Left renal cortex interstitium (tissue), 4 donors: ENCODE measurements around the gene PNKP. TPM values are rescaled to one million over a fixed set of nuclear protein-coding genes. Genes with fewer than 3 reads are reported as not detected.

Source experiments
- DNase-seq, 4 donors: peaks; one replicate each; pipeline ENCODE4 v3.0.0-alpha.2; 2013; ENCODE audit warnings: low read depth in 4 of 4, low spot score in 2 of 4, missing footprints in 1 of 4
- polyA plus RNA-seq, 4 donors: library from polyadenylated mRNA; unstranded; fragments of 120-200 nt; gene quantifications; one replicate each; pipeline ENCODE4 v1.2.1, GENCODE V29; 2013; ENCODE audit not compliant: insufficient read length in 4 of 4

Gene PNKP
- polyA plus RNA-seq, 4 donors = 33.1 to 104 (median 72.8) TPM

- DNase-seq = no peak
Measured at GRCh38 chr19:49890349-49891311, 23.3 kb upstream of the PNKP start.

- peak in 1 of 4 donors; percentile 67 for DNase-seq
Measured at GRCh38 chr19:49889687-49890348, 22.4 kb upstream of the PNKP start.

- no peak for DNase-seq
Measured at GRCh38 chr19:49889038-49889686, 21.8 kb upstream of the PNKP start.

GRCh38 chr19:49888510-49888824 lies 21.1 kb upstream of the PNKP start:
- DNase-seq = no peak

GRCh38 chr19:49887665-49888509 lies 20.5 kb upstream of the PNKP start:
- no peak for DNase-seq

- no peak for DNase-seq
Measured at GRCh38 chr19:49887037-49887664, 19.8 kb upstream of the PNKP start.

- no peak for DNase-seq
Measured at GRCh38 chr19:49884760-49885159, 17.4 kb upstream of the PNKP start.

GRCh38 chr19:49884109-49884508 lies 16.7 kb upstream of the PNKP start:
- no peak for DNase-seq

- no peak for DNase-seq
Measured at GRCh38 chr19:49883094-49883493, 15.7 kb upstream of the PNKP start.

- DNase-seq = no peak
Measured at GRCh38 chr19:49882643-49883042, 15.3 kb upstream of the PNKP start.

GRCh38 chr19:49881672-49882394 lies 14.5 kb upstream of the PNKP start:
- no peak for DNase-seq

- no peak for DNase-seq
Measured at GRCh38 chr19:49881186-49881585, 13.8 kb upstream of the PNKP start.

GRCh38 chr19:49880162-49880869 lies 12.9 kb upstream of the PNKP start:
- DNase-seq = no peak

- DNase-seq = no peak
Measured at GRCh38 chr19:49879243-49879963, 12.0 kb upstream of the PNKP start.

GRCh38 chr19:49878744-49879070 lies 11.3 kb upstream of the PNKP start:
- no peak for DNase-seq

- DNase-seq = peak in 3 of 4 donors; percentile 90 to 96 (median 94)
Measured at GRCh38 chr19:49877879-49878743, 10.7 kb upstream of the PNKP start.
